Measurements from ENCODE around the gene TMEM82. TPM values are rescaled to one million over a fixed set of nuclear protein-coding genes. Genes with fewer than 3 reads are reported as not detected.

The TMEM82 gene
- total RNA-seq, 1 donor from 2014 or later: not detected

DNA sequence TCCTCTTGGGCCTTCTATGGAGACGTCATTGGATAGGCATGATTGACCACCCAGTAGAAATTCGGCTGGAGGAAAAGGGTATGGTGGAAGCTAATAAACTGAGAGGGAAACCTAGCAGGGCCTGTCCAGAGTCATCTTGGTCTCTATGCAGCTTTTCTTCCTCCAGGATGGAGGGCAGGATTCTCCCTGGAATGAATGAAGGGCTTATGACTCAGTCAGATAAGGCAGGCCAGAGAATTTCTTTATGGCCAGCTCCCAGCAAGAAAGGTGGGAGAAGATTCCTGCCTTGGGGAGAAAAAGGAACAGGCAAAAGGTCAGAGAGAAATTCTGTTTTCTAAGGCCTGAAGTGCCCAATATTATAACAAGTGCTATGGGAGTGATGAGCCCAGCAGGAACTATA is 33.4 kb downstream of the TMEM82 start:
- Histone ChIP-seq H3K4me1 (no peaks in the 10 kb centered on the region), H3K9me3 (no peaks in the 10 kb centered on the region), H3K27ac (no peak overlapping the region), H3K27me3 (no peaks in the 10 kb centered on the region), H3K36me3 (peaks cover 44% of the 10 kb centered on the region), H3K4me3 (no peak overlapping the region)
- intact Hi-C loops (cut with DNase I): no loop called here
- ATAC-seq: no peak
- no peak for DNase-seq
- TF ChIP-seq, protein P1, sequence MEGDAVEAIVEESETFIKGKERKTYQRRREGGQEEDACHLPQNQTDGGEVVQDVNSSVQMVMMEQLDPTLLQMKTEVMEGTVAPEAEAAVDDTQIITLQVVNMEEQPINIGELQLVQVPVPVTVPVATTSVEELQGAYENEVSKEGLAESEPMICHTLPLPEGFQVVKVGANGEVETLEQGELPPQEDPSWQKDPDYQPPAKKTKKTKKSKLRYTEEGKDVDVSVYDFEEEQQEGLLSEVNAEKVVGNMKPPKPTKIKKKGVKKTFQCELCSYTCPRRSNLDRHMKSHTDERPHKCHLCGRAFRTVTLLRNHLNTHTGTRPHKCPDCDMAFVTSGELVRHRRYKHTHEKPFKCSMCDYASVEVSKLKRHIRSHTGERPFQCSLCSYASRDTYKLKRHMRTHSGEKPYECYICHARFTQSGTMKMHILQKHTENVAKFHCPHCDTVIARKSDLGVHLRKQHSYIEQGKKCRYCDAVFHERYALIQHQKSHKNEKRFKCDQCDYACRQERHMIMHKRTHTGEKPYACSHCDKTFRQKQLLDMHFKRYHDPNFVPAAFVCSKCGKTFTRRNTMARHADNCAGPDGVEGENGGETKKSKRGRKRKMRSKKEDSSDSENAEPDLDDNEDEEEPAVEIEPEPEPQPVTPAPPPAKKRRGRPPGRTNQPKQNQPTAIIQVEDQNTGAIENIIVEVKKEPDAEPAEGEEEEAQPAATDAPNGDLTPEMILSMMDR (IDR thresholded peaks at IDR 0.05): no peak

DNA sequence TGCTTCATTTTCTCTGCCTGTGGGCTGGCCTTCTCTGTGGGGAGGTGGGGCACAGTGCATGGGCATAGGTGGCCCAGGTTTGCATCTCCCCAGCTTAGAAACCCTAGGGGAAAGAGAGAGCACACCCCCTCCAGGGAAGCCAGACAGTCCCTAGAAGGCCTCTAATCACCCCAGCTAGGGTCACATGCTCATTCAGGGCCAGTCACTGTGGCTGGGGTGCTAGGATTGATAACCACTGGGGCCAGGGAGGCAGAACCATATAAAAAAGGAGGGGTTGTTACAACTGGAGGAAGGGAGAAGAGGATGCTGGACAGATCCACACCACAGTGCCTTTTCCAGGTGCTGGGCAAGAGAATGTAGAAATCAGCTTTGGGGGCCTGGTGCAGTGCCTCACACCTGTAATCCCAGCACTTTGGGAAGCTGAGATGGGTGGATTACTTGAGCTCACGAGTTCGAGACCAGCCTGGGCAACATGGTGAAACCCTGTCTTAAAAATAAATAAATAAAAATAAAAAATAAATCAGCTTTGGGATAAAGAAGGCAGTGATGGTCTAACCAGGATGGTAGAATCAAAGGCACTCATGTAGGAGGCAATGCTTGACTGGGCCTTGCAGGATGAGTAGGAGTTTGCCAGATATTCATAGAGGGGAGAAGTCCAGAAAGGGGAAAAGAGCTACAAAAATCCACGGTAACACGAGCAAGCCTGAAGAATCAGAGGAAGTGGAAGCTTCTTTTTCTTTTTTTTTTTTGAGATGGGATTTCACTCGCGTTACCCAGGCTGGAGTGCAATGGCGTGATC is 35.8 kb downstream of the TMEM82 start:
- intact Hi-C loops (cut with DNase I): no loop called here
- ATAC-seq: peak; percentile 7

DNA sequence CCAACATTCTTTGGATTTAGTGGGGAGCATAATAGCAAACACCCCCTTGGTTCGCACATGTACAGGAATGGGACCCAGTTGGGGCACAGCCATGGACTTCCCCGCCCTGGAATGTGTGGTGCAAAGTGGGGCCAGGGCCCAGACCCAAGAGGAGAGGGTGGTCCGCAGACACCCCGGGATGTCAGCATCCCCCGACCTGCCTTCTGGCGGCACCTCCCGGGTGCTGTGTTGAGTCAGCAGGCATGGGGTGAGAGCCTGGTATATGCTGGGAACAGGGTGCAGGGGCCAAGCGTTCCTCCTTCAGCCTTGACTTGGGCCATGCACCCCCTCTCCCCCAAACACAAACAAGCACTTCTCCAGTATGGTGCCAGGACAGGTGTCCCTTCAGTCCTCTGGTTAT is 43.4 kb downstream of the TMEM82 start:
- no peak overlapping the region for H3K4me3 ChIP-seq
- ATAC-seq: no peak
- no peaks in the 10 kb centered on the region for H3K9me3 ChIP-seq
- TF ChIP-seq, protein P1 (IDR thresholded peaks at IDR 0.05): no peak
- no peaks in the 10 kb centered on the region for H3K4me1 ChIP-seq
- peaks cover 12% of the 10 kb centered on the region for H3K36me3 ChIP-seq
- intact Hi-C loops (cut with DNase I): no loop called here
- no peak for DNase-seq
- no peaks in the 10 kb centered on the region for H3K27me3 ChIP-seq
- no peak overlapping the region for H3K27ac ChIP-seq

More for the DNA sequence above, 35.8 kb downstream of the TMEM82 start:
- TF ChIP-seq, protein P1 (IDR thresholded peaks at IDR 0.05): no peak
- Histone ChIP-seq H3K4me3 (no peak overlapping the region), H3K9me3 (no peaks in the 10 kb centered on the region), H3K27me3 (no peaks in the 10 kb centered on the region), H3K36me3 (peaks cover 35% of the 10 kb centered on the region), H3K27ac (no peak overlapping the region), H3K4me1 (no peaks in the 10 kb centered on the region)
- no peak for DNase-seq

DNA sequence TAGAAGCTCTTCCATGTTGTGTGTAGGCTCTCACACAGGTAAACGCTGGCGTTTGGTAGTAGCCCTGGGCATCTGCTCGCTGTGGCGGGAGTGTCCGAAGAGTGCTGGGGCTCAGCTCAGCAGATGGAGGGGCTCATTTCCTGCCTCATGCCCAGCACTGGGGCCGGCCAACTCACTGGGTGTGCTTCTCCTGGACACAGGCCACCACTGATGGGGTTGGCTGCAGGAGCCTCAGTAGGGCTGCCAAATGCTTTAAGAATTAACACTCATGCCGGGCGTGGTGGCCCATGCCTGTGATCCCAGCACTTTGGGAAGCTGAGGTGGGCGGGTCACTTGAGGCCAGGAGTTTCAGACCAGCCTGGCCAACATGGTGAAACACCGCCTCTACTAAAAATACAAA is 44.3 kb downstream of the TMEM82 start:
- TF ChIP-seq, protein P1 (IDR thresholded peaks at IDR 0.05): no peak
- Histone ChIP-seq H3K4me3 (no peak overlapping the region), H3K27ac (no peak overlapping the region), H3K27me3 (no peaks in the 10 kb centered on the region), H3K36me3 (peaks cover 6% of the 10 kb centered on the region), H3K9me3 (no peaks in the 10 kb centered on the region), H3K4me1 (no peaks in the 10 kb centered on the region)
- intact Hi-C loops (cut with DNase I): no loop called here
- ATAC-seq: peak; percentile 40
- no peak for DNase-seq

DNA sequence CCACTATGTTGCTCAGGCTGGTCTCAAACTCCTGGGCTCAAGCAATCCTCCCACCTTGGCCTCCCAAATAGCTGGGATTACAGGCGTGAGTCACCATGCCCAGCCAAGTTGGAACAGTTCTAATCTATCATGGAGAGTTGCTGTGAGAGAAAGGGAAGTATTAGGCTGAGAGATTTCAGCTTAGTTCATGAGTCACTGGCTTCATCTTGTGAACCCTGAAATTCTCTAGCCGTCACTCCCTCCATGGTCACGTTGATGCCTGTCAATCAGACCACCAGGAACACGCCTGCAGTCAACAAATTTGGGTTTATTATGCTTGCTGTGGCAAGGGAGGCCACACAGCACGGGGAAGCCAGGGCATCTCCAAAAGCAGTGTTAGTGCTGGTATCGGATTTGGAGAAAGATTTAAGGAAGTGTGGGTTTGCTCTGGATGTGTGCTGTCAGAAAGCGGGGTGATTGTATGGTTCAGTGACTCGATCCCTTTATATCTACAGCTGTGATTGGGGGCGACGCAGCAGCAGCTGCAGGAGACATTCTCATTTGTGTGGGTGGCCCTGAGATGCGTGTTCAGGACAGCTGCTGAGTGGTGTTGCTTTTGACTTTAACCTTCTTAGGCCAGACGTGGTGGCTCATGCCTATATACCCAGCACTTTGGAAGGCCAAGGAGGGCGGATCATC is 46.5 kb downstream of the TMEM82 start:
- Histone ChIP-seq H3K27ac (no peak overlapping the region), H3K4me1 (no peaks in the 10 kb centered on the region), H3K27me3 (no peaks in the 10 kb centered on the region), H3K4me3 (no peak overlapping the region), H3K9me3 (no peaks in the 10 kb centered on the region), H3K36me3 (no peaks in the 10 kb centered on the region)
- TF ChIP-seq, protein P1 (IDR thresholded peaks at IDR 0.05): no peak
- ATAC-seq (peak; percentile 65), DNase-seq (no peak)
- intact Hi-C loops (cut with DNase I): no loop called here

Measured in upper lobe of right lung (tissue), 1 donor.